ENCODE measurements around the gene NXPE4. TPM values are rescaled to one million over a fixed set of nuclear protein-coding genes. Genes with fewer than 3 reads are reported as not detected.

The NXPE4 gene
- total and polyA plus RNA-seq, 9 donors = 0.35 TPM; not detected in 8

DNA sequence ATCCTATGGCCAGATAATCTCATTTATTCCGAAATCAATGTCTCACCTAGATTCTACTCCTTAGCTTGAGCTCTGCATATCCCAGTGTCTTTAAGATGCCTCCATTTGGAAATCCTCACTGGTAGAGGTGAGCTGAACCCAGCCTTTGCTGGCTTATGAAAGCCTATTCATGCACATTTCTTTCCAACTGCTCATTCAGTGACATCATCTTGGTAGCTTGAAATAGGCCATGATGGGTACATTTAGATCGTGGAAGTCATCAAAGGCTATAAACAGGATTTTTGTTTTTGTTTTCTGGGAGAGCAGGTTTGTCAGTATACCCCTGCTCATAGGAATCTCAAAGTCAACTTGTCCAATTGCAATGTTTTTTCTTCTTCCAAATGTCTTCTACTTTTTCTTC, 41.9 kb downstream of the NXPE4 start:
- no peak for DNase-seq
- intact Hi-C loops (cut with DNase I) = no loop called here

DNA sequence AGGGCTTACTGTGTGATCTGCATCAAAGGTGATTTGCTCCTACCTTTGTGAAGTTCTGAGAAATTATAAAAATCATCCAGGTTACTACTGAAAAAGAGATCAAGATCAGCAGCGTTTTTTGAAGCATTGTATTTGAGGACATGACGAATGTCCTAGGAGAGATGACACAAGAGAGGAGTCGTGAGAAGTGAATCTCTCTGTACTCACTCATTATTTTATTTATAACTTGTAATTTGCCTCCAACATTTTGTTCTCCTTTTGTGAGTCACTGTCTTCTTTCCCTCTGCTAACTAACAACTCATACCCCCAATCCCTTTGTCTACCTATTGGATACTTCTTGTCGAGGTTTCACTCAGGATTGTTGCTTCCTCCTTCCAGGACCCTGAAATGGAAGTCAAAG, 44.5 kb downstream of the NXPE4 start:
- intact Hi-C loops (cut with DNase I) = no loop called here
- H3K9me3 ChIP-seq = no peaks in the 10 kb centered on the region
- no peaks in the 10 kb centered on the region for H3K27me3 ChIP-seq
- no peaks in the 10 kb centered on the region for H3K4me1 ChIP-seq (ENCODE audit: insufficient read depth)
- WGBS, 3 donors = 84 to 89% (median 88%) methylated on average over 4 of the region's 4 CpGs
- no peak overlapping the region for H3K4me3 ChIP-seq
- H3K36me3 ChIP-seq = no peaks in the 10 kb centered on the region
- TF ChIP-seq, protein P1, sequence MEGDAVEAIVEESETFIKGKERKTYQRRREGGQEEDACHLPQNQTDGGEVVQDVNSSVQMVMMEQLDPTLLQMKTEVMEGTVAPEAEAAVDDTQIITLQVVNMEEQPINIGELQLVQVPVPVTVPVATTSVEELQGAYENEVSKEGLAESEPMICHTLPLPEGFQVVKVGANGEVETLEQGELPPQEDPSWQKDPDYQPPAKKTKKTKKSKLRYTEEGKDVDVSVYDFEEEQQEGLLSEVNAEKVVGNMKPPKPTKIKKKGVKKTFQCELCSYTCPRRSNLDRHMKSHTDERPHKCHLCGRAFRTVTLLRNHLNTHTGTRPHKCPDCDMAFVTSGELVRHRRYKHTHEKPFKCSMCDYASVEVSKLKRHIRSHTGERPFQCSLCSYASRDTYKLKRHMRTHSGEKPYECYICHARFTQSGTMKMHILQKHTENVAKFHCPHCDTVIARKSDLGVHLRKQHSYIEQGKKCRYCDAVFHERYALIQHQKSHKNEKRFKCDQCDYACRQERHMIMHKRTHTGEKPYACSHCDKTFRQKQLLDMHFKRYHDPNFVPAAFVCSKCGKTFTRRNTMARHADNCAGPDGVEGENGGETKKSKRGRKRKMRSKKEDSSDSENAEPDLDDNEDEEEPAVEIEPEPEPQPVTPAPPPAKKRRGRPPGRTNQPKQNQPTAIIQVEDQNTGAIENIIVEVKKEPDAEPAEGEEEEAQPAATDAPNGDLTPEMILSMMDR (IDR thresholded peaks at IDR 0.05) = no peak
- TF ChIP-seq POLR2A (IDR thresholded peaks at IDR 0.05) (no peak), EP300 (IDR thresholded peaks at IDR 0.05) (no peak)
- H3K27ac ChIP-seq = no peak overlapping the region
- DNase-seq = no peak

More for the DNA sequence above, 41.9 kb downstream of the NXPE4 start:
- H3K4me3 ChIP-seq = no peak overlapping the region
- TF ChIP-seq, protein P1 (IDR thresholded peaks at IDR 0.05) = no peak
- TF ChIP-seq EP300 (IDR thresholded peaks at IDR 0.05) (no peak), POLR2A (IDR thresholded peaks at IDR 0.05) (no peak)
- no peaks in the 10 kb centered on the region for H3K9me3 ChIP-seq
- no peaks in the 10 kb centered on the region for H3K27me3 ChIP-seq
- WGBS, 3 donors = 90 to 93% (median 92%) methylated on average over 2 of the region's 2 CpGs
- H3K36me3 ChIP-seq = no peaks in the 10 kb centered on the region
- no peaks in the 10 kb centered on the region for H3K4me1 ChIP-seq (ENCODE audit: insufficient read depth)
- H3K27ac ChIP-seq = no peak overlapping the region

DNA sequence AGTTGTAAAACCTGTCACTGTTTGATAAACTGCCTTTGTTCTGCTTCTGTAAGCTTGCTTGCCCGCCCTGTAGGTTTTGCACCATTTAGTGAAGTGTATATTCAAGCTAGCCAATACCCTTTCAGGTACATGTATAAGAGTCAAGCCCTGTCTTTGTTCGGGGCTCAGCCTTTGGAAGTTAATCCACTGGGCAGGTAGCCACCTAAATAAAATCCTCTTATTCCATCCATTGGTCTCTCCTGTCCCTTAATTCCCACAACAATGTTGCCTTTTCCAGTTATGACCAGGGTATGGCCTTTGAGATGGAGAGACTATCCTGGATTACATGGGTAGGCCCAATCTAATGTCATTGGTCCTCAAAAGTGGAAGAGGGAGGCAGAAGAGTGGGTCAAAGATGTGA, 69.9 kb downstream of the NXPE4 start:
- no peaks in the 10 kb centered on the region for H3K9me3 ChIP-seq
- H3K4me1 ChIP-seq (ENCODE audit: insufficient read depth) = no peaks in the 10 kb centered on the region
- no peak overlapping the region for H3K27ac ChIP-seq
- no peaks in the 10 kb centered on the region for H3K36me3 ChIP-seq
- TF ChIP-seq POLR2A (IDR thresholded peaks at IDR 0.05) (no peak), EP300 (IDR thresholded peaks at IDR 0.05) (no peak)
- TF ChIP-seq, protein P1 (IDR thresholded peaks at IDR 0.05) = no peak
- no peak overlapping the region for H3K4me3 ChIP-seq
- intact Hi-C loops (cut with DNase I) = no loop called here
- no peaks in the 10 kb centered on the region for H3K27me3 ChIP-seq
- no peak for DNase-seq
- 73 to 78% (median 74%) methylated on average over 2 of the region's 2 CpGs for WGBS, 3 donors

DNA sequence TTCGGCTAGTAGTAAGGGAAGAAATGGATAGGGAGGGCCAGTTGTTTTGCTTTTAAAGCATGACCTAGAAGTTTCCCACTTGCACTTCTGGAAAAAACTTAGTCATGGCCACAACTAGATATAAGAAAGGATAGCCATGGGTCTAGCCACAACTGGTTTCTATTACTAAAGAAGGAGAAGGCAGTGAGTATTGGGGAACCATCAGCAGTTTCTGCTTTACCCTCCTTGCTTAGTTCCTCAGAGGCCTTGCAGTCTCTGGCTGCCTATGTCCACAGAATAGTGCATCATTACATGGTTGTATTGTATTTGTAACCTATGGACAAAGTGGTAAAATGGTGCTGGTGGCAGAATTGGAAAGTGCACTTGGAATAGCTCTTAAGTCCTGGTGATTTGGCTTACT, 71.5 kb downstream of the NXPE4 start:
- TF ChIP-seq EP300 (IDR thresholded peaks at IDR 0.05) (no peak), POLR2A (IDR thresholded peaks at IDR 0.05) (no peak)
- TF ChIP-seq, protein P1 (IDR thresholded peaks at IDR 0.05) = no peak
- Histone ChIP-seq H3K27me3 (no peaks in the 10 kb centered on the region), H3K4me1 (ENCODE audit: insufficient read depth) (no peaks in the 10 kb centered on the region), H3K36me3 (no peaks in the 10 kb centered on the region), H3K4me3 (no peak overlapping the region), H3K27ac (no peak overlapping the region), H3K9me3 (no peaks in the 10 kb centered on the region)
- DNase-seq = no peak
- intact Hi-C loops (cut with DNase I) = no loop called here
- WGBS, 3 donors = 74 to 92% (median 83%) methylated on average over 1 of the region's 1 CpG

All from ovary (tissue), 9 donors.